ENCODE data around the gene SORCS2.

GRCh38 chr4:7506119-7506518 is 313.8 kb downstream of the SORCS2 start:
- no peak for TF ChIP-seq POLR2AphosphoS5 (IDR thresholded peaks at IDR 0.05)
- TF ChIP-seq, protein P1, sequence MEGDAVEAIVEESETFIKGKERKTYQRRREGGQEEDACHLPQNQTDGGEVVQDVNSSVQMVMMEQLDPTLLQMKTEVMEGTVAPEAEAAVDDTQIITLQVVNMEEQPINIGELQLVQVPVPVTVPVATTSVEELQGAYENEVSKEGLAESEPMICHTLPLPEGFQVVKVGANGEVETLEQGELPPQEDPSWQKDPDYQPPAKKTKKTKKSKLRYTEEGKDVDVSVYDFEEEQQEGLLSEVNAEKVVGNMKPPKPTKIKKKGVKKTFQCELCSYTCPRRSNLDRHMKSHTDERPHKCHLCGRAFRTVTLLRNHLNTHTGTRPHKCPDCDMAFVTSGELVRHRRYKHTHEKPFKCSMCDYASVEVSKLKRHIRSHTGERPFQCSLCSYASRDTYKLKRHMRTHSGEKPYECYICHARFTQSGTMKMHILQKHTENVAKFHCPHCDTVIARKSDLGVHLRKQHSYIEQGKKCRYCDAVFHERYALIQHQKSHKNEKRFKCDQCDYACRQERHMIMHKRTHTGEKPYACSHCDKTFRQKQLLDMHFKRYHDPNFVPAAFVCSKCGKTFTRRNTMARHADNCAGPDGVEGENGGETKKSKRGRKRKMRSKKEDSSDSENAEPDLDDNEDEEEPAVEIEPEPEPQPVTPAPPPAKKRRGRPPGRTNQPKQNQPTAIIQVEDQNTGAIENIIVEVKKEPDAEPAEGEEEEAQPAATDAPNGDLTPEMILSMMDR (IDR thresholded peaks at IDR 0.05), result no peak
- TF ChIP-seq EP300 (IDR thresholded peaks at IDR 0.05), result no peak
- TF ChIP-seq POLR2A (IDR thresholded peaks at IDR 0.05), result no peak
